ENCODE results near the gene ARHGDIA. TPM values are rescaled to one million over a fixed set of nuclear protein-coding genes. Genes with fewer than 3 reads are reported as not detected.

ARHGDIA gene
- total and polyA plus RNA-seq, 8 donors = 57.1 to 435 (median 151) TPM

GRCh38 chr17:81865358-81865732 is 5.8 kb downstream of the ARHGDIA start:
- WGBS, 5 donors = 72 to 84% (median 81%) methylated on average over 8 of the region's 8 CpGs
- Histone ChIP-seq H3K27me3 (no peaks in the 10 kb centered on the region), H3K27ac (peak overlapping the region; percentile 92 to 100 (median 98)), H3K4me3 (no peak overlapping the region), H3K9me3 (no peaks in the 10 kb centered on the region), H3K4me1 (peaks cover 72 to 91% (median 89%) of the 10 kb centered on the region in 4 donors), H3K36me3 (peaks cover 22 to 38% (median 36%) of the 10 kb centered on the region in 4 donors)
- intact Hi-C loops (cut with DNase I; ENCODE audit: low total_unique reads) = no loop called here
- no peak for TF ChIP-seq POLR2A (IDR thresholded peaks at IDR 0.05)
- no peak for TF ChIP-seq EP300 (IDR thresholded peaks at IDR 0.05)
- no peak for TF ChIP-seq POLR2AphosphoS5 (IDR thresholded peaks at IDR 0.05)
- TF ChIP-seq CTCF (IDR thresholded peaks at IDR 0.05) = no peak
- DNase-seq = no peak

DNA sequence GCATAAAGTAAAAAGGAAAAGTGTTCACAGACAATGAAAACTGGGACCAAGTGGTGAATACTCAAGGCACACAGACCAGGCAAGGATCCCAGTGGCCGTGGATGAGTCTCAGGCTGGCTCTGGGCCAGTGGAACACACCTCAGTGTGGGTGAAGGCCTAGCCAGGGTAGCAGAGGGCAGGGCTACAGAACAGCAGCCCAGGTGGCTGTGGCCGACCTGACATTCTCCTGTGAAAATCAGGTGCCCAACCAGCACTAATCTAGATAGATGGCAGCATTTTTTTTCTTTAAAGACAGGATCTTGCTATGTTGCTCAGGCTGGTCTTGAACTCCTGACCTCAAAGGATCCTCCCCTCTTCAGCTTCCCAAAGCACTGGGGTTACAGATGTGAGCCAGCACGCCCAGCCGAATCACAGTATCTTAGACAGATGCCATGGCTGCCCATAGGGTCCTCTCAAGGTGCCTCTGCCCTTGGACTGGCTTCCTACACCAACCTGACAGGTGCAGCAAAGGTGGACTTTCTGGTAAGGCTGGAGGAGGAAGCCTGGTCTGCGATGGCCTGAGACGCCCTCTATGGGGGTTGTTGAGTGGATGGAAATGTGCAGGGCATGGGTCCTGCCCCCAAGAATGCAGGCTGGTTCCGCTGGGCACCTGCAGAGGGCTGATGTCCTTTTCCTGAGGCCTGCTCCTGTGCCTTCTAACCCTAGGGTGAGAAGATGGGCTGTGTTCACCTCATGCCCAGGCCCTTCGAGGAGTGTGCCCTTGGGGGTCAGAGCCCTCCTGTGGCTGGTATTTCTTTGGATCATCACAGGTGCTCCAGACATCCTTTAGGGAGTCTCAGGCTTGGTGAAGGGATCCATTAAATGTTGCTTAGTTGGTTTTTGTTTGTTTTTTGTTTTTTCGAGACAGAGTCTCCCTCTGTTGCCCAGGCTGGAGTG is 7.0 kb downstream of the ARHGDIA start:
- WGBS, 5 donors = 60 to 68% (median 64%) methylated on average over 8 to 9 of the region's 9 CpGs
- H3K4me1 ChIP-seq = peaks cover 66 to 87% (median 84%) of the 10 kb centered on the region in 4 donors
- H3K36me3 ChIP-seq = peaks cover 13 to 31% (median 29%) of the 10 kb centered on the region in 4 donors
- no peaks in the 10 kb centered on the region for H3K9me3 ChIP-seq
- peak overlapping the region; percentile 31 to 99 (median 99) for H3K27ac ChIP-seq
- no peak for DNase-seq
- H3K27me3 ChIP-seq = no peaks in the 10 kb centered on the region
- TF ChIP-seq POLR2A (IDR thresholded peaks at IDR 0.05) (no peak), EP300 (IDR thresholded peaks at IDR 0.05) (no peak), POLR2AphosphoS5 (IDR thresholded peaks at IDR 0.05) (no peak), CTCF (IDR thresholded peaks at IDR 0.05) (no peak)
- H3K4me3 ChIP-seq = no peak overlapping the region
- intact Hi-C loops (cut with DNase I; ENCODE audit: low total_unique reads) = no loop called here

- Histone ChIP-seq H3K4me1 (peaks cover 66 to 87% (median 84%) of the 10 kb centered on the region in 4 donors), H3K9me3 (no peaks in the 10 kb centered on the region), H3K4me3 (peak overlapping the region in 1 of 4 donors; percentile 4), H3K27me3 (no peaks in the 10 kb centered on the region), H3K27ac (peak overlapping the region in 4 of 5 donors; percentile 32 to 99 (median 99)), H3K36me3 (peaks cover 7 to 31% (median 28%) of the 10 kb centered on the region in 4 donors)
- intact Hi-C loops (cut with DNase I; ENCODE audit: low total_unique reads) = no loop called here
- no peak for DNase-seq
- TF ChIP-seq EP300 (IDR thresholded peaks at IDR 0.05) (no peak), POLR2AphosphoS5 (IDR thresholded peaks at IDR 0.05) (no peak), CTCF (IDR thresholded peaks at IDR 0.05) (no peak), POLR2A (IDR thresholded peaks at IDR 0.05) (no peak)
- WGBS, 5 donors = 60 to 69% (median 63%) methylated on average over 6 of the region's 6 CpGs
These were observed 7.9 kb downstream of the ARHGDIA start for GRCh38 chr17:81863123-81863675.

DNA sequence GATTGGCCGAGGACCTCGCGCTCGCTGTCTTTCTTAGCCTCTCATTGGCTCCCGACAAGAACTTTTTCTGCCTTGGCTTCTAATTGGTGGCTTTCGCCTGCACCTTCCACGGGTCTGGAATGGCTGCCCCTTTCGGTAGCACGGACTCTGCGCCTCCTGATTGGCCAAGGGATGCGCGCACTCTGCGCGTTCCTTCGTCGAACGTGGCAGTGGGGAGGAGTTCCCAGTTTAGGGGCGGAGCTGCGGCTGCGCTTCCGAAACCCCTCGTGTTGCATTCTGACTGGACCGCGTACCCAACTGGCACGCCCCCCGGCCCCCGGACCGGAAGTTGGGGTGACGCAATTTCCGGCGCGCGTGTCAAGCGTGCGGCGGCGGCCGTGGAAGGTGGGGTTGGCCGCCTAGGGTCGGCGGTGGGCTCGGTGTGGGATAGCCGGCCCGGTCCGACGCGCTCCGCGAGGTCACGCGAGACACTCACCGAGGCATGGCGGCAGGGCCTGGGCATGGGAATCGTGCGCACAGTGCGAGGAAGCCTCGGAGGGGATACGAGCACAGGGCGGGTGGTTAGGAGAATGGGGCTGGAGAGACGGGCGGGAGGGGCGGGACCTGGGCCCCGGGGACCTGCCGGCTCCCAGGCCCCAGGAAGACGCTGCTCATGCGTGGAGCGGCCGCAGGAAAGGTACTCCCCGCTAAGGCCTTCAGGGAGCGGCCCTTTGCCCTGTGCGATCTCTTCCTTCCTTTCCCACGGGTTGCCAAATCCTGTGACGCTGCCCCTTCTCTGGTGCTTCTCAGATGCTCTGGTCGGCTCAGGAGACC is 10.2 kb downstream of the ARHGDIA start:
- Histone ChIP-seq H3K4me3 (peak overlapping the region; percentile 74 to 98 (median 82)), H3K27me3 (no peaks in the 10 kb centered on the region), H3K4me1 (peaks cover 49 to 86% (median 84%) of the 10 kb centered on the region in 4 donors), H3K27ac (peak overlapping the region; percentile 89 to 99 (median 99)), H3K9me3 (no peaks in the 10 kb centered on the region), H3K36me3 (peaks cover 17 to 42% (median 39%) of the 10 kb centered on the region in 4 donors)
- peak; percentile 99 to 100 for DNase-seq
- no peak for TF ChIP-seq CTCF (IDR thresholded peaks at IDR 0.05)
- TF ChIP-seq POLR2A (IDR thresholded peaks at IDR 0.05) = peak in 2 of 4 donors; percentile 97 to 98
- TF ChIP-seq POLR2AphosphoS5 (IDR thresholded peaks at IDR 0.05) = peak; percentile 99
- intact Hi-C loops (cut with DNase I; ENCODE audit: low total_unique reads) = no loop called here
- WGBS, 5 donors = 0 to 1% (median 0%) methylated on average over 39 to 74 of the region's 74 CpGs
